Endometrial microvascular endothelial cells (primary cell): Measurements from ENCODE around the gene SCRN1. TPM values are rescaled to one million over a fixed set of nuclear protein-coding genes. Genes with fewer than 3 reads are reported as not detected.

Source experiments
- in situ Hi-C: cut with HindIII; loops from 2 replicates; pipeline ENCODE4 v1.10.0; 2017; ENCODE audit warnings: low sequenced_read_pairs, low pct_unique_long_range_greater_than_20kb; ENCODE audit errors: inconsistent ontology term
- total RNA-seq: library from RNA; depleted of rRNA; stranded (reverse); fragments of >200 nt; gene quantifications from one replicate; pipeline ENCODE4 v1.2.3, GENCODE V29; 2015; ENCODE audit errors: inconsistent ontology term

SCRN1 gene
- total RNA-seq, 1 donor from 2014 or later: 91.2 TPM

- in situ Hi-C loops: no loop called here
These were observed 28.9 kb upstream of the SCRN1 start for GRCh38 chr7:30018451-30018850.

GRCh38 chr7:30012757-30013156 lies 23.2 kb upstream of the SCRN1 start:
- in situ Hi-C loops: no loop called here

GRCh38 chr7:30010021-30010420 lies 20.4 kb upstream of the SCRN1 start:
- in situ Hi-C loops: no loop called here

GRCh38 chr7:30005464-30005863 lies 15.9 kb upstream of the SCRN1 start:
- in situ Hi-C loops: no loop called here

- in situ Hi-C loops: no loop called here
These were observed 13.5 kb upstream of the SCRN1 start for GRCh38 chr7:30003098-30003497.

GRCh38 chr7:30001998-30002397 lies 12.4 kb upstream of the SCRN1 start:
- in situ Hi-C loops: no loop called here

GRCh38 chr7:29998489-29998888 lies 8.9 kb upstream of the SCRN1 start:
- in situ Hi-C loops: no loop called here

GRCh38 chr7:29996321-29996720 lies 6.7 kb upstream of the SCRN1 start:
- in situ Hi-C loops: no loop called here

GRCh38 chr7:29995652-29996051 lies 6.1 kb upstream of the SCRN1 start:
- in situ Hi-C loops: no loop called here

- in situ Hi-C loops: no loop called here
These were observed 3.5 kb upstream of the SCRN1 start for GRCh38 chr7:29993140-29993539.

- in situ Hi-C loops: no loop called here
These were observed 2.3 kb upstream of the SCRN1 start for GRCh38 chr7:29991937-29992336.

- in situ Hi-C loops: no loop called here
These were observed 1.3 kb upstream of the SCRN1 start for GRCh38 chr7:29990931-29991330.

GRCh38 chr7:29988424-29989256 lies 961 bp downstream of the SCRN1 start:
- in situ Hi-C loops: no loop called here

- in situ Hi-C loops: no loop called here
These were observed 1.7 kb downstream of the SCRN1 start for GRCh38 chr7:29987811-29988317.

- in situ Hi-C loops: no loop called here
These were observed 2.5 kb downstream of the SCRN1 start for GRCh38 chr7:29987083-29987482.

GRCh38 chr7:29980151-29980550 lies 9.4 kb downstream of the SCRN1 start:
- in situ Hi-C loops: no loop called here

GRCh38 chr7:29977886-29978651 lies 11.5 kb downstream of the SCRN1 start:
- in situ Hi-C loops: no loop called here

GRCh38 chr7:29976673-29977415 lies 12.8 kb downstream of the SCRN1 start:
- in situ Hi-C loops: no loop called here

- in situ Hi-C loops: no loop called here
These were observed 13.3 kb downstream of the SCRN1 start for GRCh38 chr7:29976266-29976665.
